HG03439 (cell line): Measurements from ENCODE around the gene PABPN1.

Source experiments
- ATAC-seq: cut with Tn5 transposase; IDR thresholded peaks from one replicate; pipeline ENCODE4 v1.9.1; 2021; ENCODE audit warnings: mild to moderate bottlenecking, moderate library complexity; ENCODE audit not compliant: unreplicated experiment

The PABPN1 gene

GRCh38 chr14:23326491-23327332, 5.5 kb downstream of the PABPN1 start:
- ATAC-seq = no peak

GRCh38 chr14:23327947-23328744, 6.9 kb downstream of the PABPN1 start:
- ATAC-seq = peak; percentile 61

- no peak for ATAC-seq
Measured at GRCh38 chr14:23335623-23336022, 14.4 kb downstream of the PABPN1 start.

GRCh38 chr14:23339506-23340268, 18.4 kb downstream of the PABPN1 start:
- no peak for ATAC-seq

GRCh38 chr14:23344481-23344880, 23.2 kb downstream of the PABPN1 start:
- ATAC-seq = no peak

- no peak for ATAC-seq
Measured at GRCh38 chr14:23345987-23346692, 24.9 kb downstream of the PABPN1 start.

GRCh38 chr14:23346693-23347405, 25.6 kb downstream of the PABPN1 start:
- ATAC-seq = no peak

GRCh38 chr14:23347406-23348296, 26.4 kb downstream of the PABPN1 start:
- no peak for ATAC-seq

- no peak for ATAC-seq
Measured at GRCh38 chr14:23348297-23348655, 27.0 kb downstream of the PABPN1 start.

GRCh38 chr14:23349156-23349845, 28.0 kb downstream of the PABPN1 start:
- no peak for ATAC-seq

- no peak for ATAC-seq
Measured at GRCh38 chr14:23351681-23352505, 30.6 kb downstream of the PABPN1 start.

GRCh38 chr14:23352506-23353432, 31.5 kb downstream of the PABPN1 start, which contains the start of gene SLC22A17:
TSS of gene SLC22A17 (minus strand) at chr14:23352887.
- no peak for ATAC-seq

GRCh38 chr14:23353433-23353780, 32.1 kb downstream of the PABPN1 start:
- no peak for ATAC-seq

GRCh38 chr14:23354990-23355389, 33.7 kb downstream of the PABPN1 start:
- no peak for ATAC-seq

- no peak for ATAC-seq
Measured at GRCh38 chr14:23355871-23356435, 34.7 kb downstream of the PABPN1 start.

- no peak for ATAC-seq
Measured at GRCh38 chr14:23356662-23357061, 35.4 kb downstream of the PABPN1 start.
